ENCODE results near the gene SENP7.
"Not testable (repeated sequence)": the region's sequence is repeated elsewhere in the genome, so short reads cannot be mapped to it uniquely, and the experiment has no call there.

The SENP7 gene

GRCh38 chr3:101454629-101455028 lies 58.4 kb downstream of the SENP7 start:
- DNase-seq (ENCODE audit: low read depth), result no peak

GRCh38 chr3:101453961-101454360 lies 59.1 kb downstream of the SENP7 start:
- peak; percentile 19 for DNase-seq (ENCODE audit: low read depth)

GRCh38 chr3:101438641-101439040 lies 74.4 kb downstream of the SENP7 start:
- not testable (repeated sequence) for DNase-seq (ENCODE audit: low read depth)

DNA sequence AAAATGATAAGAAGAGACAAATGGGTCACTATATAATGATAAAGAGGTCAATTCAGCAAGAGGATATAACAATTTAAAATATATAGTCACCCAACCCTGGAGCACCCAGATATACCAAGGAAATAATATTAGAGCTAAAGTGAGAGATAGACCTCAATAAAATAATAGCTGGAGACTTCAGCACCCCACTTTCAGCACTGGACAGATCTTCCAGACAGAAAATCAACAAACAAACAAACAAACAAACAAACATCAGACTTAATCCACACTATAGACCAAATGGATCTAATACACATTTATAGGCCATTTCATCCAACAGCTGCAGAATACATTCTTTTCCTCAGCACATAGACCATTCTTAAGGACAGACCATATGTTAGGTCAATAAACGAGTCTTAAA lies 79.4 kb downstream of the SENP7 start:
- DNase-seq (ENCODE audit: low read depth), result no peak

DNA sequence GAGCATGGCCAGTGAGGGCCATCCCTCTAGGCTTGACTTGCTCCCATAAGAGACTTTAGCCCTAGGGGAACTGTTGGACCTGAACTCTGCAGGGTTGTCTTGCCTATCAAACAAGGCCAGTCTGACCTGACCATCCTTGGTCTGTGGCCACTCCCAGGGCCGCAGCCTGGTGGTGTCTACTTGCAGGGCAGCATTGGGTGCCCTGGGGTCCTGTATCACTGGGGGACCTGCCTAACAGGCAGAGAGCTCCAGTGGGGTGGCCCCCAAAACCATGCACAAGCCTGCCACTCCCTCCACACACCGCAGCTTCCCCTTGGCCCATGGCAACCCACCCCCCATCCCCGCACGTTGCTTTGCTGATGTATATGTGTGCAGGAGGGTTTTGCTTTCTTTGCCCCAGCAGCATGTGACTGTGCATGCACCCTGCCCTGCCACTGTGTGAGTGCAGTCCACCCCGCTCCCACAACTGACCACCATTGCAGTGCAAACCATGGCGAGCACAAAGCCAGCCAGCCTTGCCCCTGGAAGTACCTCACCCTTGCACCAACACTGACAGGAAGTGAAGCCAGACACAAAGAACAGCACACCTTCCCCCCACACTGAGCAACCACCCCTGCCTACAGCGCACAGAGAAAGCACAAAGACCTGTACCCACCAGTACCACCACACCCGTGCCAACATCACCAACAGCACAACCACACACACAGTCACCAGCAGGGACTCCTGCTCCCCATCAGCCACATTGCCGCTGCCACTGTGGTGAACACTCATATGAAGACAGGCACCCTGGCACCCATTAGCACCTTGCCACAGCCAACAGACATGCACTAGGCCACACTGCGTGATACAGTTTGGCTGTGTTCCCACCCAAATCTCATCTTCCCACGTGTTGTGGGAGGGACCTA lies 88.8 kb downstream of the SENP7 start:
- no peak for DNase-seq (ENCODE audit: low read depth)

DNA sequence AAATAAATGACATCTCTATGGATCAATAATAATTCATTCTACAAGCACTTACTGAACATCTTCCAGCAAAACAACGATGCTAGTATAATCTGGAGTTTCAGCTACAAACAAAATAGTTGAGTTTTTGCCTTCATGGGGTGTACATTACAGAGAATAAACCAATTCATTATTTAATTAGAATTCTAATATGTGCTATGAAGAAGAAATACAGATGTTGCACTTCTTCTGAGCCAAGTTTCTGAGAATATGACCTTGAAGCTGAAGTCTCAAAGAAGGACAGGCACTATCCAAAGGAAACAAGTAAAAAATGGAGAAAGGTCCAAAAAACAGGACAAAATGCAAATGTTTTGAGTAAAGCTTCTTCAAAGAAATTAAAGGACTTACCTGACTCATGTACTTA lies 94.2 kb downstream of the SENP7 start:
- no peak for DNase-seq (ENCODE audit: low read depth)

DNA sequence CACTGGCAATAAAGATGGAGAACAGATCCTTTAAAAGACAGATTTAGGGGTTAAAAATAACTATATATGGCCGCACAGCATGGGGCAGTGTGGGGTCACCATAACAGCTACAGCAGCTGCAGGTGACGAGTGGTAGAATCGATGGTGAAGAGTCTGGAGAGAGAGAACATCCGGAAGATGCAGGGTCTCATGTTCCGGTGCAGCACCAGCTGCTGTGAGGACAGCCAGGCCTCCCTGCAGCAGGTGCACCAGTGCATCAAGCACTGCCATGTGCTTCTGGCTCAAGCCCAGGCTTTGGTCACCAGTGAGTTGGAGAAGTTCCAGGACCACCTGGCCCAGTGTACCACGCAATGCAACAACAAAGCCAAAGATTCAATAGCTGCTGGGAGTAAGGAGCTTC lies 98.9 kb downstream of the SENP7 start:
- no peak for DNase-seq (ENCODE audit: low read depth)

DNA sequence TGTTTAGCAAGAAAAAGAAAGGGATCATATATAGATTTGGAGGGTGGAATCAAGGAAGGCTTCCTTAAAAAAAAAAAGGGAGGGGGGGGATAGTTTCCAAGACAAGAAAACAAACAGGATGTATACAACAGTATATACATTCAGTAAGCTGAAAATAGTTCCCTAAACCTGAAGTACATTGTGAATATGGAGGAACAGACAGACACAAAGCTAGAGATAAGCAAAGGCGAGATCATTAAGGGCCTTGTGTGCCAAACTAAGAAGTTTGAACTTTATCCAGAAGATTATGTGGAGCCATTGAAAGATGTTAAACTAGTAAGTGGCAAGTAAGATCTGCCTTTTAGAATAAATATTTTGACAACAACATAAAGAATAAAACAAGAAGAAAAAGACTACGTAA lies 99.4 kb downstream of the SENP7 start:
- no peak for DNase-seq (ENCODE audit: low read depth)

GRCh38 chr3:101391413-101391950 lies 121.5 kb downstream of the SENP7 start:
- DNase-seq (ENCODE audit: low read depth), result no peak

GRCh38 chr3:101388706-101389105 lies 124.3 kb downstream of the SENP7 start:
- DNase-seq (ENCODE audit: low read depth), result no peak

GRCh38 chr3:101387351-101387750 lies 125.7 kb downstream of the SENP7 start:
- no peak for DNase-seq (ENCODE audit: low read depth)

- no peak for DNase-seq (ENCODE audit: low read depth)
Observed at GRCh38 chr3:101384426-101384825, 128.6 kb downstream of the SENP7 start.

DNA sequence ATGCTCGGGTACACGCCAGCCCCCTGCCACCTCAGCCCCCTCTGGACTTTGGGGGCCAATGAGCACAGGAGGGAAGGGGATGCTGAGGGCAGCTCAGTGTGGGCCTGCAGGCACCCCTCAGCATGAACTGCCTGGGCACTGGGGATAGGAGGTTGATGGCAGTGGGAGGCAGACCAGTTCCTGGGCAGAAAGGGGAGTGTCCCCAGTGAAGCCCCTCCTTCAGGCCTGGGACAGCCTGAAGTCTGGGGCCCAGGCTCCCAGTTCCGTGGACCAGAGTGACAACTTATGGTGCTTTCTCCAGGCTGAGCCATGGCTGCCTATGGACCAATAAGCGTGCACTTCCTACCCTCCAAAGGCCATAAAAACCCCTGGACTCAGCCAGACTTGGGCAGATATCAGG lies 129.4 kb downstream of the SENP7 start:
- no peak for DNase-seq (ENCODE audit: low read depth)

- peak; percentile 54 for DNase-seq (ENCODE audit: low read depth)
Observed at GRCh38 chr3:101383156-101383575, 129.8 kb downstream of the SENP7 start.

DNA sequence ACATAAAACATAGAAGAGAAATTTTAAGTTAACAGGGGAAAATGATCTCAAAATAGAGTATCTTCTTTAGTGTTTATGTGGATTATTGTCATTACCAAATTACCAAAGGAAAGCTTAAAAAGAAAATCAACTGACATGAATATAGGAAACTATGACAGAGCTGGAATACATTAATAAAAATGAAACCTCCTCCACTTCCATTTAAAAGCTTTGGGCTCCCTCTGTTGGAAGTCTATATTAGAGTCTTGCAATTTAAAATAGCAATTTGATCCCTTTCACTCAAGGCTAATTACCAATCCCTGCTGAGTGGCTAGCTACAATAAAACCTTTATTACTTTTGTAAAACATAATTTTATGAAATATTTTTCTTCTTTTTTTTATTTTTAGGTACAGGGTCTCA lies 131.2 kb downstream of the SENP7 start:
- DNase-seq (ENCODE audit: low read depth), result peak; percentile 63

- DNase-seq (ENCODE audit: low read depth), result no peak
Observed at GRCh38 chr3:101379658-101380376, 133.2 kb downstream of the SENP7 start.

DNA sequence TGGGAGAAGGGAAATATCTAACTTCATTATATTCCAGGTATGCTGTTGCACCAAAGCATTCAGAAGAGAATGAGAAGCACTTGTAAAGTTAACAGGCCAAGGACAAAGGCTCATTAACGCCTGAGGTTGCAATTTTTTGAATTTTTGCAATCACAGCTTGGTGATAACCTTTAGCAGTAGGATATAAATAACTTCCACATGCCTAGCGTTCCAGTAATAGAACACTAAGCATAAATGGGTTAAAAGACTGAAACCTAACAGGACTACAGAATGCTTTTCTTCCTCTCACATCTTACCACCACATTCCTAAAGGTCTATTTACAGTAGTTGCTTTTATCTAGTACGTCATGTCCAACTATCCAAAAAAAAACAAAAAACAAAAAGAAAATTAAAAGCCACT lies 135.2 kb downstream of the SENP7 start:
- peak; percentile 57 for DNase-seq (ENCODE audit: low read depth)

DNA sequence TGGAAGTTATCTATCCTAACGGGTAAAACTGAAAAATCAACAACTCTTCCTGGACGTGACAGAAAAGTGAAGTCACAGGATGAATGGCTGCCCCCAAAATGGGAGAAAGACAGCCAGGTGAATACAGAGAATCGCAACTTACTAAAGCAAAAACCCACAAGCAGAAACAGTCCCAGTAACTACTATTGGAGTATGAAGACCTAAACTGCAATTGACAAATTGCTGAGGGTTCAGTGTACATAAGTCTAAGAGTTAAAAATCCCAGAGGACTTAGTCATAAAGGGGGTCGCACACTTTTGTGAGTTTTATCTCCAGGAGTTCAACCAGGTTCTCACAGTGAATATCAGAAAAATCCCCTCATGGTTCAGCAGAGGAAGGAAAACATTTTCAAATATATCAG lies 135.8 kb downstream of the SENP7 start:
- peak; percentile 8 for DNase-seq (ENCODE audit: low read depth)

- no peak for DNase-seq (ENCODE audit: low read depth)
Observed at GRCh38 chr3:101375586-101375985, 137.4 kb downstream of the SENP7 start.

DNA sequence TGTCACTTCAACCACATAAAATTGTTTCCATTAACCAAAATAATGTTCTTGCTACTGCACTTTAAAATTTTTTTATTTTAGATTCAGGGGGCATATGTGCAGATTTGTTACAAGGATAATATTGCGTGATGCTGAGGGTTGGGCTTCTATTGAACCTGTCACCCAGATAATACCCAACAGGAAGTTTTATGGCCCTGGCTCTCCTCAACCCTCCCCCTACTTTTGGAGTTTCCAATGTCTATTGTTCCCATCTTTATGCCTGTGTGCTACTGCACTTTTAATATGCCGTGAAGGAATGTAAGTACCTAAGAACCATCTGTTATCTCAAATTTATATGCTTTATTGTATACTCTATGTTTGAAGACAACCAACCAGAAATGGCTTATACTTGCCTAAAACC lies 150.6 kb downstream of the SENP7 start:
- no peak for DNase-seq (ENCODE audit: low read depth)

- peak; percentile 12 for DNase-seq (ENCODE audit: low read depth)
Observed at GRCh38 chr3:101351829-101352228, 161.2 kb downstream of the SENP7 start.

DNA sequence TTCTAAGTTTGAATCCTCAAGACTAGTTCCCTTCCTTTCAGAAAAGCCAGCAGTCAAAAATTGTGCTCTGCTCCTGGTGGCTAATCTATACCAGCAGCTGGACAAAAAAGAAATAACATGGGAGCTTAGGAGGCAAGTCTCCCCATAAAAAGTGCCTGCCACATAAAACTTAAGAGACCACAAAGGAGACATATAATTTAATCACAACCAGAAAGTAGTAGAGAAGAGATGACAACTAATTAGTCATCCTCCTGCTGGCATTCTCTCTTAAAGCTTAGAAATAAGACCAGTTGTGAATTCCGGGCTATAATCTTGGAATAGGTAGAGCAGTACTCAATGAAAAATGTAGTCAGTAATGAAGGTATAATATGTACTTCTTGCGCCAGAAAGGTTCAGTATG lies 172.4 kb downstream of the SENP7 start:
- no peak for DNase-seq (ENCODE audit: low read depth)

DNA sequence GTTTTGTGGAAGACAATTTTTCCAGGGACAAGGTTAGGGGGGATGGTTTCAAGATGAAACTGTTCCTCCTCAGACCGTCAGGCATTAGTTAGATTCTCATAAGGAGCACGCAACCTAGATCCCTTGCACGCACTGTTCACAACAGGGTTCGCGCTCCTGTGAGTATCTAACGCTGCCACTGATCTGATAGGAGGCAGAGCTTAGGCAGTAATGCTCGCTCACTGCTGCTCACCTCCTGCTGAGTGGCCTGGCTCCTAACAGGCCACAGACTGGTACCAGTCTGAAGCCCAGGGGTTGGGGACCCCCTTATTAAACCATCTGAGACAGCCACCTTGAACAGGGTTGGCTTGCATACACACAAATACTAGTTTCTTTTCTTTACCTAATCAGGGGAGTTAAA lies 179.1 kb downstream of the SENP7 start:
- DNase-seq (ENCODE audit: low read depth), result no peak

All from amniotic epithelial cell (primary cell).